K562 (cell line): ENCODE data around the gene CHAMP1. TPM values are rescaled to one million over a fixed set of nuclear protein-coding genes. Genes with fewer than 3 reads are reported as not detected.

ENCODE experiments used
- ATAC-seq: fragments of 200-7000 bp; cut with Tn5 transposase; 3 replicates; pipeline ENCODE4 v1.9.1; 2020; ENCODE audit warnings: moderate library complexity
- BruUV-seq: library from RNA; stranded (reverse); fragments of 400-500 nt; replicated peaks from 2 replicates; lab custom pipeline; 2021; lab: Mats Ljungman, UMichigan
- CTCF ChIA-PET: fragments of 300-600 bp; formaldehyde crosslinking; extraction: SDS; loops from one replicate; lab custom pipeline; 2021; ENCODE audit warnings: low intra/inter-chr PET ratio; lab: Yijun Ruan, JAX
- POLR2A ChIA-PET: fragments of 300-600, 350-650 bp; sonication (Branson Sonifier 250); formaldehyde crosslinking; extraction: SDS; loops from one replicate; lab custom pipeline; 2021; ENCODE audit warnings: antibody characterized with exemption, inconsistent platforms; lab: Yijun Ruan, JAX
- DNase-seq, 4 experiments: peaks; one replicate each; pipeline versions ENCODE4 v3.0.0 to v3.0.0-alpha.2; 2011 to 2018; ENCODE audit warnings: low spot score in 3 of 4, mixed read lengths in 3 of 4; ENCODE audit errors: extremely low read depth in 1 of 4
- FAIRE-seq: peaks from 2 replicates; lab custom pipeline; 2011; peaks lifted over from hg19 to GRCh38; lab: Jason Lieb, UNC
- H2AFZ ChIP-seq: 2 replicates; pipeline ENCODE4 v1.6.0; 2011; ENCODE audit warnings: low read depth, low read length, control low read depth, inconsistent platforms
- H3K27ac ChIP-seq: fragments of 200-600 bp; 3 replicates; pipeline ENCODE4 v1.8.0; 2011; ENCODE audit warnings: low read depth, mild to moderate bottlenecking, control low read depth, inconsistent platforms, low read length, moderate library complexity, mixed read lengths; ENCODE audit errors: extremely low read depth
- H3K27me3 ChIP-seq, 2 experiments: fragments of 300-600 bp in 1 of 2; 2 replicates in 1 of 2; 3 replicates in 1 of 2; pipeline versions ENCODE4 v1.6.0 to v1.8.0; 2011; ENCODE audit warnings: inconsistent platforms in 2 of 2, low read length in 2 of 2, mild to moderate bottlenecking in 1 of 2, mixed read lengths in 1 of 2, moderate library complexity in 1 of 2; ENCODE audit not compliant: control insufficient read depth in 2 of 2, insufficient read depth in 2 of 2
- H3K36me3 ChIP-seq: fragments of 300-600 bp; 3 replicates; pipeline ENCODE4 v1.8.0; 2011; ENCODE audit warnings: mild to moderate bottlenecking, low read length, inconsistent platforms; ENCODE audit not compliant: control insufficient read depth, insufficient read depth
- H3K4me1 ChIP-seq, 2 experiments: fragments of 200-600 bp in 1 of 2; replicated peaks in 1 of 2; 2 replicates in 1 of 2; 3 replicates in 1 of 2; pipeline versions ENCODE4 v1.5.1 to v1.8.0; 2011; ENCODE audit warnings: inconsistent platforms in 2 of 2, low read length in 2 of 2, mild to moderate bottlenecking in 1 of 2, mixed read lengths in 1 of 2, moderate library complexity in 1 of 2; ENCODE audit not compliant: control insufficient read depth in 2 of 2, insufficient read depth in 2 of 2
- H3K4me2 ChIP-seq: 2 replicates; pipeline ENCODE4 v1.6.1; 2011; ENCODE audit warnings: low read length, control low read depth, inconsistent platforms, mixed read lengths; ENCODE audit not compliant: insufficient read depth
- H3K4me3 ChIP-seq: fragments of 200-600 bp; sonication (generic), shearing (Covaris generic); 2 replicates; pipeline ENCODE4 v1.5.1; 2016; ENCODE audit warnings: control low read depth, inconsistent platforms
- H3K79me2 ChIP-seq: fragments of 200-600 bp; 3 replicates; pipeline ENCODE4 v1.8.0; 2011; ENCODE audit warnings: low read length, inconsistent platforms; ENCODE audit not compliant: control insufficient read depth, insufficient read depth
- H3K9ac ChIP-seq, 2 experiments: 2 replicates each; pipeline versions ENCODE4 v1.6.0 to v1.6.1; 2011; ENCODE audit warnings: low read depth in 2 of 2, low read length in 2 of 2, control low read depth in 1 of 2, inconsistent platforms in 1 of 2, mild to moderate bottlenecking in 1 of 2, mixed read lengths in 1 of 2; ENCODE audit not compliant: insufficient read depth in 1 of 2
- H3K9me1 ChIP-seq: one replicate; pipeline ENCODE4 v1.6.0; 2011; ENCODE audit warnings: inconsistent platforms, mild to moderate bottlenecking, low read length, moderate library complexity; ENCODE audit not compliant: control insufficient read depth, insufficient read depth
- H3K9me3 ChIP-seq: replicated peaks from 2 replicates; pipeline ENCODE4 v1.5.1; 2011; ENCODE audit warnings: low read depth, low read length, inconsistent platforms; ENCODE audit not compliant: control insufficient read depth, insufficient read depth
- H4K20me1 ChIP-seq: replicated peaks from 2 replicates; pipeline ENCODE4 v1.6.1; 2011; ENCODE audit warnings: low read length, inconsistent platforms, mixed read lengths; ENCODE audit not compliant: control insufficient read depth, insufficient read depth
- BRD4 ChIP-seq: fragments of 200-600 bp; sonication (generic); IDR thresholded peaks from 2 replicates; pipeline ENCODE4 v1.6.1; 2017; ENCODE audit warnings: inconsistent platforms
- CREBBP ChIP-seq: IDR thresholded peaks from one replicate; pipeline ENCODE4 v1.6.1; 2012; ENCODE audit warnings: low read depth, mild to moderate bottlenecking, control low read depth, inconsistent platforms, low read length
- FOXK1 ChIP-seq: sonication (generic); formaldehyde crosslinking; IDR thresholded peaks from 2 replicates; pipeline ENCODE4 v1.8.0; 2022; ENCODE audit warnings: missing genetic modification reagents, mild to moderate bottlenecking, borderline replicate concordance
- KAT2B ChIP-seq: IDR thresholded peaks from one replicate; pipeline ENCODE4 v1.6.1; 2012; ENCODE audit warnings: low read depth, mild to moderate bottlenecking, control low read depth, inconsistent platforms, low read length, moderate library complexity
- MBD1 ChIP-seq: fragments of 250-450 bp; sonication (Bioruptor Pico); IDR thresholded peaks from 2 replicates; pipeline ENCODE4 v1.8.0; 2022; ENCODE audit warnings: inconsistent platforms
- OTX1 ChIP-seq: fragments of 450-650 bp; formaldehyde crosslinking; IDR thresholded peaks from 2 replicates; pipeline ENCODE4 v1.4.0; 2022; ENCODE audit warnings: mild to moderate bottlenecking
- PRPF4 ChIP-seq: fragments of 200-400 bp; formaldehyde crosslinking; IDR thresholded peaks from one replicate; pipeline ENCODE4 v1.6.1; 2017; ENCODE audit warnings: low read length, low read depth, mild to moderate bottlenecking; ENCODE audit not compliant: insufficient read depth, poor library complexity, severe bottlenecking
- PTBP1 ChIP-seq: fragments of 200-400 bp; formaldehyde crosslinking; IDR thresholded peaks from 2 replicates; pipeline ENCODE4 v1.6.1; 2017; ENCODE audit warnings: low read depth, low read length
- RNF2 ChIP-seq: sonication (generic); IDR thresholded peaks from 2 replicates; pipeline ENCODE4 v1.6.1; 2016
- SRSF9 ChIP-seq: fragments of 200-400 bp; formaldehyde crosslinking; IDR thresholded peaks from 2 replicates; pipeline ENCODE4 v1.6.1; 2017; ENCODE audit warnings: low read depth, low read length, borderline replicate concordance
- TCF7L2 ChIP-seq: fragments of 150-350 bp; IDR thresholded peaks from 2 replicates; pipeline ENCODE4 v1.6.1; 2016; ENCODE audit warnings: low read depth, mild to moderate bottlenecking, low read length, moderate library complexity
- ZBTB5 ChIP-seq: fragments of 450-650 bp; IDR thresholded peaks from 2 replicates; pipeline ENCODE4 v1.6.1; 2017; ENCODE audit warnings: antibody characterized with exemption
- ZNF12 ChIP-seq: sonication (generic); formaldehyde crosslinking; IDR thresholded peaks from 2 replicates; pipeline ENCODE4 v1.4.0; 2020; ENCODE audit warnings: mild to moderate bottlenecking, missing genetic modification reagents
- ZNF124 ChIP-seq: sonication (generic); formaldehyde crosslinking; IDR thresholded peaks from 2 replicates; pipeline ENCODE4 v1.8.1; 2022; ENCODE audit warnings: missing genetic modification reagents
- ZNF174 ChIP-seq: fragments of 250-450 bp; sonication (Bioruptor Pico); IDR thresholded peaks from 2 replicates; pipeline ENCODE4 v1.4.0; 2020; ENCODE audit warnings: mild to moderate bottlenecking
- ZNF655 ChIP-seq: fragments of 250-450 bp; sonication (Bioruptor Pico); IDR thresholded peaks from 2 replicates; pipeline ENCODE4 v1.5.0; 2021
- WGBS: fragments of 100-300 bp; shearing (Covaris generic); methylation state at CpG from one replicate; pipeline ENCODE4 v1.1.6; 2016; ENCODE audit warnings: low coverage, mixed read lengths; ENCODE audit not compliant: insufficient coverage; ENCODE audit errors: missing lambda C conversion rate; 5-methylcytosine and 5-hydroxymethylcytosine counted together
- in situ Hi-C: fragments of 300-500 bp; cut with MboI; formaldehyde crosslinking; loops from 4 replicates; pipeline ENCODE4 v1.15.0; 2018; ENCODE audit warnings: inconsistent platforms, mixed read lengths
- intact Hi-C: fragments of 100-400 bp; cut with micrococcal nuclease; formaldehyde crosslinking; loops from 2 replicates; pipeline ENCODE4 v1.14.2; 2022
- polyA plus RNA-seq, 8 experiments: library from polyadenylated mRNA; depleted of rRNA in 4 of 8; stranded (reverse) in 5 of 8; unstranded in 3 of 8; fragments of >200 nt; fragmentation: Nextera tagmentation in 2 of 8; fragmentation: Illumina TruSeq in 1 of 8; extraction: Ambion mirVana in 2 of 8; extraction: Trizol in 1 of 8; gene quantifications; 2 replicates each; pipeline versions ENCODE4 v1.2.1 to v1.2.3, GENCODE V29; 2011 to 2014; ENCODE audit warnings: inconsistent platforms in 1 of 8, missing spikeins in 1 of 8
- total RNA-seq, 7 experiments: library from RNA; depleted of rRNA in 6 of 7; stranded (reverse); fragments of >200 nt in 6 of 7; fragmentation: Illumina TruSeq in 2 of 7; extraction: Trizol in 2 of 7; gene quantifications; 2 replicates each; pipeline versions ENCODE4 v1.2.1 to v1.2.3, GENCODE V29; 2011 to 2021; ENCODE audit warnings: low replicate concordance in 1 of 7

The CHAMP1 gene
- total and polyA plus RNA-seq, 9 of the 15 experiments (the other 6 are each of a cell fraction or from before 2014, with no cell fraction given), result 0.70 to 40.6 (median 15.3) TPM

- TF ChIP-seq MBD1 (CRISPR knock-in tag), result no peak
- TF ChIP-seq PTBP1, result no peak
- TF ChIP-seq, all 486 proteins: peak for 2
Observed at GRCh38 chr13:114309086-114309485, 5.2 kb upstream of the CHAMP1 start (continued).

- peak overlapping the region in 1 of 2 experiments; percentile 79; a peak in 2 of 4 replicates for H3K9ac ChIP-seq
- no peaks in the 10 kb centered on the region for H3K9me1 ChIP-seq
- no peaks in the 10 kb centered on the region for H4K20me1 ChIP-seq
- no TSS peak for BruUV-seq
- ATAC-seq (no peak), FAIRE-seq (no peak), DNase-seq (no peak)
- H2AFZ ChIP-seq, result no peak overlapping the region
- ChIA-PET POLR2A (interaction anchor here (0.6 to 1.2 kb wide), 3 partner anchors 25 to 63 kb away, joined by 3 to 5 read pairs (median 4); partner anchors contain the start of gene UPF3A), CTCF (no interaction called here)
- peaks cover 0 to 7% of the 10 kb centered on the region in 2 experiments; a peak in 3 of 5 replicates for H3K4me1 ChIP-seq
- H3K9me3 ChIP-seq, result no peaks in the 10 kb centered on the region
- H3K79me2 ChIP-seq, result peaks cover 20% of the 10 kb centered on the region
- intact Hi-C loops, result no loop called here
- in situ Hi-C loops, result no loop called here
- 77% methylated on average over 5 of the region's 6 CpGs for WGBS
- H3K4me3 ChIP-seq, result no peak overlapping the region
- H3K4me2 ChIP-seq, result no peak overlapping the region
- H3K27ac ChIP-seq, result no peak overlapping the region
- peaks cover 10% of the 10 kb centered on the region; the same call in 1 of the 3 replicates for H3K36me3 ChIP-seq
- no peaks in the 10 kb centered on the region for H3K27me3 ChIP-seq
- TF ChIP-seq SRSF9, result no peak
- TF ChIP-seq TCF7L2, result no peak
- no peak for TF ChIP-seq FOXK1 (CRISPR knock-in tag)
- TF ChIP-seq CREBBP, result no peak
- TF ChIP-seq KAT2B, result no peak
- no peak for TF ChIP-seq ZNF12
- TF ChIP-seq ZNF174 (CRISPR knock-in tag), result no peak
- no peak for TF ChIP-seq OTX1 (CRISPR knock-in tag)
- no peak for TF ChIP-seq BRD4
- no peak for TF ChIP-seq ZBTB5
- TF ChIP-seq ZNF655 (CRISPR knock-in tag), result no peak
- TF ChIP-seq RNF2, result no peak
- no peak for TF ChIP-seq PRPF4
- TF ChIP-seq ZNF124 (CRISPR knock-in tag), result no peak
Observed at GRCh38 chr13:114309806-114310410, 4.4 kb upstream of the CHAMP1 start.
